ENCODE measurements around the gene APBB1IP.

APBB1IP gene

GRCh38 chr10:26481315-26481692 lies 43.2 kb downstream of the APBB1IP start:
- Histone ChIP-seq H3K36me3 (ENCODE audit: control insufficient read depth in 2 of 2, insufficient read depth in 1 of 2, low read length in 2 of 2) (no peaks in the 10 kb centered on the region), H3K27ac (ENCODE audit: extremely low read depth, low read depth, low read length) (no peak overlapping the region), H3K9me3 (ENCODE audit: control insufficient read depth, insufficient read depth, low read depth, low read length) (no peaks in the 10 kb centered on the region), H3K4me1 (ENCODE audit: control insufficient read depth, insufficient read depth, low read length) (no peaks in the 10 kb centered on the region), H3K4me3 (ENCODE audit: low read depth, low read length) (no peak overlapping the region)
- CTCF ChIA-PET, result interaction anchor here (0.9 kb wide), 1 partner anchor 22 kb away, joined by 3 read pairs; no protein-coding TSS in a partner anchor
- POLR2A ChIA-PET, result no interaction called here
- TF ChIP-seq ZNF148 (tag by site-specific recombination; IDR thresholded peaks at IDR 0.05; ENCODE audit: borderline replicate concordance) (no peak), ZNF549 (tag by site-specific recombination; IDR thresholded peaks at IDR 0.05) (no peak), ZBTB1 (tag by site-specific recombination; IDR thresholded peaks at IDR 0.05) (no peak), ZNF621 (tag by site-specific recombination; IDR thresholded peaks at IDR 0.05) (no peak), ZNF449 (tag by site-specific recombination; IDR thresholded peaks at IDR 0.05) (no peak), ZNF211 (tag by site-specific recombination; IDR thresholded peaks at IDR 0.05; ENCODE audit: low read depth) (no peak), SALL2 (tag by site-specific recombination; IDR thresholded peaks at IDR 0.05; ENCODE audit: borderline replicate concordance) (no peak), PRDM4 (tag by site-specific recombination; IDR thresholded peaks at IDR 0.05) (no peak), ZNF48 (tag by site-specific recombination; IDR thresholded peaks at IDR 0.05) (no peak), ZNF664 (tag by site-specific recombination; IDR thresholded peaks at IDR 0.05) (no peak), ZNF26 (tag by site-specific recombination; IDR thresholded peaks at IDR 0.05) (no peak), ZEB2 (tag by site-specific recombination; IDR thresholded peaks at IDR 0.05) (no peak)

GRCh38 chr10:26481914-26482550 lies 43.9 kb downstream of the APBB1IP start:
- Histone ChIP-seq H3K4me3 (ENCODE audit: low read depth, low read length) (no peak overlapping the region), H3K4me1 (ENCODE audit: control insufficient read depth, insufficient read depth, low read length) (no peaks in the 10 kb centered on the region), H3K9me3 (ENCODE audit: control insufficient read depth, insufficient read depth, low read depth, low read length) (no peaks in the 10 kb centered on the region), H3K36me3 (ENCODE audit: control insufficient read depth in 2 of 2, insufficient read depth in 1 of 2, low read length in 2 of 2) (no peaks in the 10 kb centered on the region), H3K27ac (ENCODE audit: extremely low read depth, low read depth, low read length) (no peak overlapping the region)
- CTCF ChIA-PET, result interaction anchor here (0.9 kb wide), 1 partner anchor 22 kb away, joined by 3 read pairs; no protein-coding TSS in a partner anchor
- POLR2A ChIA-PET, result no interaction called here
- no peak for TF ChIP-seq HOXD13 (CRISPR knock-in tag; IDR thresholded peaks at IDR 0.05; ENCODE audit: borderline replicate concordance)
- no peak for TF ChIP-seq ZSCAN4 (tag by site-specific recombination; IDR thresholded peaks at IDR 0.05)
- no peak for TF ChIP-seq ZNF600 (tag by site-specific recombination; IDR thresholded peaks at IDR 0.05)
- no peak for TF ChIP-seq ZNF529 (tag by site-specific recombination; IDR thresholded peaks at IDR 0.05; ENCODE audit: insufficient replicate concordance)
- TF ChIP-seq ZNF521 (tag by site-specific recombination; IDR thresholded peaks at IDR 0.05), result no peak
- TF ChIP-seq ZNF660 (tag by site-specific recombination; IDR thresholded peaks at IDR 0.05), result no peak
- no peak for TF ChIP-seq AEBP2 (tag by site-specific recombination; IDR thresholded peaks at IDR 0.05; ENCODE audit: borderline replicate concordance)
- TF ChIP-seq OSR2 (tag by site-specific recombination; IDR thresholded peaks at IDR 0.05), result no peak
- TF ChIP-seq GLI4 (tag by site-specific recombination; IDR thresholded peaks at IDR 0.05), result no peak
- no peak for TF ChIP-seq ZNF133 (tag by site-specific recombination; IDR thresholded peaks at IDR 0.05)
- no peak for TF ChIP-seq PBX3 (CRISPR knock-in tag; IDR thresholded peaks at IDR 0.05)

All from HEK293 (cell line).